IPS-NIHi7 (cell line): ENCODE measurements around the gene KLK1.
A peak's percentile ranks its signal among the peaks of the same experiment; 100 is the strongest.

Source experiments
- DNase-seq: peaks from one replicate; pipeline ENCODE4 v3.0.0; 2012; ENCODE audit warnings: mixed read lengths; ENCODE audit errors: extremely low spot score

The KLK1 gene

GRCh38 chr19:50836543-50837195 lies 13.1 kb upstream of the KLK1 start:
- no peak for DNase-seq

DNA sequence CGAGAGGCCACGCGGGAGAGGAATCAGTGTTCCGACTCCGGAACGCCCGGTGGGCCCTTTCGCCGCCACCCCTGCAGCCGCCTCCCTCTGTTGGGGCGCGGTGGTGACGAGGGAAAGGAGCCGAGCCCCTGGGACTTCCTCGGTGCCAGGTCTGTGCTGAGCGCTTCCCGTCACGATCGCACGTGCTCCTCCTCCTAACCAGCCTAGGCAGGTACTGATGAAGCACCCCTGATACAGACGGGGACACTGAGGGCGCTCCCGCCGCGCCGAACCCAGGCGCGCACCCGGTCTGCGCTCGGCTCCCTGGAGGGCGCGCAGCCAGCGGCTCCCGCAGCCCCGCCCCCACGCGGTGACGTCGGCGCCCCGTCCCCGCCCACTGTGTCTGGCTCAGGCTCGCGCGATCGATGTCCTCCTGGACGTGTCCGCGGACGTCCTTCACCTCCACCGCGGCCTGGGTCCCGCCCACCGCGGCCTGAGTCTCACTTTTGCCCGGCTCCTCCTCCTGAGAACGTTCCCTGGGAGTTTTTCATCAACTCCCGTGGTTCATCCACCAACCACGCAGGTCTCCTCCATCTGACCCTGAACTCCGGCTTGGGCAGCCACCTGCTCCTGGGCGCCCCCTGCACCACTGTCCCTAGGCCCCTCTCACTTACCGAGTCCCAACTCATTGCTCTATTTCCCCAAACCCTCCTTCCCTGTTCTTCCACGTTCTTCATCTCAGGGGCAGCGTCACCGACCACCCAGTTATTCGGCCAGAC lies 12.4 kb upstream of the KLK1 start:
- DNase-seq = peak; percentile 92

DNA sequence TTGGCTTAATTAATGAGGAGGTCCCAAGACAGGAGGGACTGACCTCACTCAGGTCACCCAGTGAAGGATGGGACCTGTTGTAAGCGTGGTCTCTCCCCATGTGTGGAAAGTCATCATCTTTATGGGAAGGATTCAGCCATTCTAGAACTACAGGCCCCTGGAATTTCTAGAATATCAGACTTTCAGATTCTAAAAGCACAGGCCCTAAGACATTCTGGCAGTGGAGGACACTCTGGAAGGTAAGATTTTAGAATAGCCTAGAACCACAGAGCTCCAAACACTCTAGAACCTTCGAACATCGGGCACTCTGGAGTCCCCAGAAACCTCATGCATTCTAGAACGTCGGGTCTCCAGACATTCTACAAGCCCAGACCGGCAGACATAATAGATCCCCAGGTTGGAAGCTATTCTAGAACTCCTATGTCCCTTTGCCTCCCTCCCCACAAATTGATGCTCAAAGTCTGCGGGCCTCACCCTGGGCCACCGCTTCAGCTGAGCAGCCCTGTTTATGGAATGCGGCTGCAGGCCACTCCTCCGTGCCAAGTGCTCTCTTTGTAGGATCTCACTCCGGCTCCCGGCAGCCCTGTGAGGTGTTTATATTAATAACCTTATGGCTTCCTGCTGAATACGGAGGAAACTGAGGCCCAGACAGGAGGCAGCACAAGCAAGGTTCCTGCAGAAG lies 11.7 kb upstream of the KLK1 start:
- DNase-seq = peak; percentile 43

DNA sequence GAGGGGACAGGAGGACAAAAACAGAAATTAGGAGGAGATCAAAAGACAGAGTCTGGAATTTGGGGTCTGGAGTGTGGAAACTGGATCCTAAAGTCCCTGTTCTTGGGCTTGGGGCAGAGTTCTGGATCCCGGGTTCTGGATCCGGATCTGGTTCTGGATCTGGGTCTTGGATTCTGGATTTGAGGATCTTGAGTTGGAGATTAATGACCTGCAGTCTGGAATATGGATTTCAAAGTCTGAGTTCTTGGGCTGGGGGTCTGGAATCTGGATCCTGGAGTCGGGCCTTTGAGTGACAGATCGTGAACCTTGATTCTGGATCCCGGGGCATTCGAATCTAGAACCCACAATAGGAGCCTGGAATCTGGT lies 10.2 kb upstream of the KLK1 start:
- no peak for DNase-seq

DNA sequence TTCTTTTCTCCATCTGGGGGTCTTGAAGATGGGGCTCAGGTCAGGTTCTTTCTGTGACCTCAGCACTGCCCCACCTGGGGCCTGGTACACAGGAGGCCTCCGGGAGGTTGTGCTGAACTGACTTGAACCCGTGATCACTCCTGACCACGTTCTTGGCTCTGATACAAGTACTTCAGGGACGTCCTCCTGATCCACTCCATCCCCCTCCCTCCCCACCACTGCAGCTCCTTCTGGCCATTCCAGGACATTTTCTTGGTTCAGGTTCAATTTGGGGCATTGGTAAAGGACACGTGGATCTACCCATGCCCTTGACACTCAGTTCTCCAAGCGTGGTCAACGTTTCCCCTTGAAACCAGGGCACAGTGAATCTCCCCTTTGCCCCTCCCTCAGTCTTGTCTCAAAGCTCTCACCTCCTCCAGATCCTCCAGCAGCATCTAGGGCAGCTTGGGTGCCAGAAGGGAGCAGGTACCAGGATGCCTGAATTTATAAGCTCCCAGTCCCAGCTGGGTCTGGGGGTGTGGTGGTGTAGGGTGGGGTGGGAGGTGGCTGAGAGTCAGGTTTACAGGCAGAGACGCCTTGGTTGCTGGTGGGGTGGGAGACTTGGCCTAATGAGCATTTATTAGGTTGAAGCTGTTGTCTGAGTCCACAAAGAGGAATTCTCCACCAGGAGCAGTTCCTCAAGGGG lies 9.7 kb upstream of the KLK1 start, which contains the start of gene KLK15:
KLK15 (minus strand) TSS at position 458 of the 685 bp plus-strand sequence. CDS start 2,082 bp downstream, outside the sequence.
- no peak for DNase-seq

- DNase-seq = no peak
Observed at GRCh38 chr19:50832666-50833065, 9.1 kb upstream of the KLK1 start.

- no peak for DNase-seq
Observed at GRCh38 chr19:50831026-50831396, 7.4 kb upstream of the KLK1 start.

DNA sequence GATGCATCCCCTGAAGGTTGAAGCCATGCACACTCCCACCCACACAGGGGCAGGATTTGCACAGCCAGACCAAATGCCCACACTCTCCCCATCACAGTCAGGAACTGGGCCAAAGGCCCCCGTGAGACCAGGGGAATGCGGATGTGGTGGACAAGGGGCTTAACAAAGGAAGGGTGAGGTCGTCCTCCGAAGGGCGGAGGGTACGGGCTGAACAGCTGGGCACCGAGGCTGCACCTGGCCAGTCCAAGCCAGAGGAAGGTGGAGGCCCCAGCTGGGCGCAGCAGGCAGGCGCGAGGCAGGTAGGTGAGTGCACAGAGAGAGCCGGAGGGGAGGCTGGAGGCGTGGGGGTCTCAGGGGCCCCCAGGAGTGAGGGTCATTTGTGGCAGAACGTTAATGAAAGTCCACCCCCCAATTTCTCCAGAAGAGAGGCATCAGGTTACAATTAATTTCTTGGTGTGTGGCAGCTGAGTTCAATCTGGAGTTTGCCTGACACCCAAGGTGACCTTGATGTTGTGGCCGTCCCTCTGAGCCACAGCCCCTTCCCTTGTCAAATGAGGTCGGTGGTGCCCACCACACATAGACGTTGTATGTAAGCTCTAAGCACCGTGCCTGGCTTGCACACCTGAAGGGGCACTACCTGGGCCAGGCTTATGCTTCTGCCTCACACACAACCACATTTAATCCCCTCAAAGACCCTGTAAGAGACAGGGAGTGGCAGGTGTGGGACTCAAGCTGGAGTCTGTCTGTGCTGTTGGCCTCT lies 6.9 kb upstream of the KLK1 start:
- DNase-seq = no peak

GRCh38 chr19:50829801-50830200 lies 6.2 kb upstream of the KLK1 start:
- no peak for DNase-seq

GRCh38 chr19:50827476-50827875 lies 3.9 kb upstream of the KLK1 start:
- no peak for DNase-seq

- no peak for DNase-seq
Observed at GRCh38 chr19:50826492-50827240, 3.1 kb upstream of the KLK1 start.

DNA sequence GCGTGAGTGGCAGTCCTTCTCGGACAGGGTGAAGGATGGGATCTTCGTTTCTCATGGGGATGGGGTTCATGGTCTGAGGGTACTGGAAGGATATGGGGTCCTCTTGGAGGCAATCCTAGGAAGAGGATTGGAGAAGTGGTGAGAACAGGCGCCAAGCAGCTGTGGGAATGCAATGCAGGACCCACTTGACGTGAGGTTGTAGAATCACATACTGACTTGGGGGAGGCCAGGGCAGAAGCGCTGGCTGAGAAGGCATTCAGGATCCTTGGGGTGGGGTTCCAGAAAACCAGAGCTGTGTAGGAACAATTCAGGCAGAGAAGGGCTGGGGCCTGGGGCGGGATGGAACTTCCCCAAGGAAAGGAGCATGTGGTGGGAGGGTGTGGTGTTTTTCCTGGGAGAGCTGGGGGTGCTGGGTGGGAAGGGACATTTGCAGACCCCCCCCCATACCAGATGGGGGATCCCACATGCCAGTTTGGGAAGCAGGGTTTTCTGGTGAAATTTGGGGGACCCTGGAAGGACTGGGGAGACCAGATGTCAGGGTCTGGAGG lies 852 bp downstream of the KLK1 start:
- DNase-seq = no peak

- DNase-seq = no peak
Observed at GRCh38 chr19:50821622-50822021, 2.0 kb downstream of the KLK1 start.

DNA sequence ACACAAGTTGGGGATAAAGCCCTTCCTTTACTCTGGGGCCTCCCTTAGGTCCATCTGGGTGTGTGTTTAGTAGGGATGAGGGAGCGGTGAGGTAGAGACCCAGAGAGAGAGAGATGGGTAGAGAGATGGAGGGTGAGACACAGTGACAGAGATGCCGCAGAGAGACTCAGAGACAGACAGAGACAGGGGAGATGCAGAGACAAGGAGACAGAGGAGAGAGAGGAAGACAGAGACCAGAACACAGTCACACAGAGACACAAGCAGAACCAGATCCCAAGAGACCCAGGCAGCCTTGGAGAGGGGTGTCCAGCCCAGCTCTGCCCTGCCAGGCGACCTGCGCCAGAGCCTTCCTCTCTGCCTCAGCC lies 2.4 kb downstream of the KLK1 start:
- DNase-seq = no peak

- peak; percentile 44 for DNase-seq
Observed at GRCh38 chr19:50820549-50821247, 2.9 kb downstream of the KLK1 start.

DNA sequence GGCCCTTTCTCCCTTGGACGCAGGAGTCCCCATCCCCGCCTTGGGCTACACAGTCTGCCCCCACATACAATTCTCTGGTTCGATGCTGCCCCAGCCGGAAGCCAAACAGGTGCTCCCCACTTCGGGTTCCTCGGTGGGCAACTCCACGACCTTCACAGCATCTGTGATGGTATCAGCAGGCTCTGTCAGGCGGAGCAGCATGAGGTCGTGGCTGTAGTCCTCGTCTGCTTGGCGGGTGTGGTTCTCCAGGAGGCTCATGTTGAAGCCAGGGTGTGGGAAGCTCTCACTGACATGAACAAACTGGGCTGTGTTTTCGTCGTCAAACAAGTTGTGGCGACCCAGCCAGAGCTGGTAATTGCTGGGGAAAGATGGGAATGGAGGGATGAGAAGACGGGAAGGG lies 3.5 kb downstream of the KLK1 start:
- no peak for DNase-seq

DNA sequence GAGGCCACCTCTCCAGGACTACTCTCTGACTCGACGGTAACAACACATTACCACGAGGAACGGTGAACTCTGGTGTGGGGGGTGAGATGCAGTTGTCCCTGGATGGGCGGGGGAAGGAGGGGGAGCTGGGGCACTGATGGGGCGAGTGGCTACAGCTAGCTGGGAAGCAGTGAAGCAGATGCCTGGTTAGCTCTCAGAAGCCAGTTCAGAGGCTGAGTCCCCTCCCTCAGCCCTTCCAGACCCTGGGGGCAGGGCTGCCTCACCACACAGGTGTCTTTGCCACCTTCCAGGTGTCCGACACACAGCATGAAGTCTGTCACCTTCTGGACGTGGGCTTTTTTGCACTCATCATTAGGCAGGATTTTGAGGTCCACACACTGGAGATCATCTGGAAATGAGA lies 4.0 kb downstream of the KLK1 start:
- DNase-seq = no peak

GRCh38 chr19:50818859-50819472 lies 4.6 kb downstream of the KLK1 start:
- no peak for DNase-seq
